GM19025 (cell line): ENCODE measurements around the gene NTF3.

ENCODE experiments used
- ATAC-seq: cut with Tn5 transposase; IDR thresholded peaks from one replicate; pipeline ENCODE4 v1.9.1; 2021; ENCODE audit warnings: mild to moderate bottlenecking, low read depth, moderate library complexity; ENCODE audit not compliant: unreplicated experiment

Gene NTF3

GRCh38 chr12:5430641-5431603 is 986 bp upstream of the NTF3 start:
- ATAC-seq, result no peak

GRCh38 chr12:5433081-5433844 is 1.4 kb downstream of the NTF3 start:
- no peak for ATAC-seq

DNA sequence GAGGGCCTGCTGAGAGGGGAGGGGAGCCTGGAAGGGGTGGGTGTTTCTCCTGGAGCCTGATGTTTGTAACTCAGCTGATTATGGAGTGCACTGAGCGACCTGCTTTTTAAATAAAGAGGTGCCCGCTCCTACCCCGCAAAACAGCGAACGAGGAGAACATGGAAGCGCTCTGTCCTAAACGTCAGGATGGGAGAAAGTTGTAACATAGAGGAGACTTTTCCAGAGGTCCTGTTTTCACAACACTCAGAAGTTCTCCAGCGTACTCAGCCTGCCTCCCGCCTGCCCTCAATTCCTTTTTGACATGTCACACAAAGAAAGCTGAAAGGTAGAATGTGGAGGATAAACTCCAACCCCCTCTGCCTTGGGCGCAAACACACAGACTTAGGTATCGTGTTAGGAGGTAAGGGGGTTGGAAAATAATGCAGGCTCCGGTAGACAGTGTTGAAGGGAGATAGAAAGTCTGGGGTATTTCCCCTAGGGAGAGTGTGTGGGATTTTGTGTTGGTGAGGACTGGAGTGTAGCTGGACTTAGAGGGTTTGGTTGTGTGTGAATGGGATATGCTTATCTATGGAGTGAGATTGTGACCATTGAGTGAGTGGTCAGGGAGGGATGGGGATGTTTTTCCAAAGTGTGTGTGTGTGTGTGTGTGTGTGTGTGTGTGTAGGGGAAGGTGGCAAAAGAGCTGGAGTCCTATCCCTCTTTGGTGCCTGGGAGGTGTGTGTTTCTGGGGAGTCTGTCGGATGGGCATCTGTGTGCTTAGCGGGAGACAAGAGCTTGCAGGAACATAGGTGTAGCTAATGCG is 2.1 kb downstream of the NTF3 start:
- ATAC-seq, result no peak

- no peak for ATAC-seq
Measured at GRCh38 chr12:5434647-5435560, 3.0 kb downstream of the NTF3 start.

GRCh38 chr12:5437182-5437583 is 5.3 kb downstream of the NTF3 start:
- ATAC-seq, result no peak

GRCh38 chr12:5437589-5437988 is 5.7 kb downstream of the NTF3 start:
- ATAC-seq, result no peak

DNA sequence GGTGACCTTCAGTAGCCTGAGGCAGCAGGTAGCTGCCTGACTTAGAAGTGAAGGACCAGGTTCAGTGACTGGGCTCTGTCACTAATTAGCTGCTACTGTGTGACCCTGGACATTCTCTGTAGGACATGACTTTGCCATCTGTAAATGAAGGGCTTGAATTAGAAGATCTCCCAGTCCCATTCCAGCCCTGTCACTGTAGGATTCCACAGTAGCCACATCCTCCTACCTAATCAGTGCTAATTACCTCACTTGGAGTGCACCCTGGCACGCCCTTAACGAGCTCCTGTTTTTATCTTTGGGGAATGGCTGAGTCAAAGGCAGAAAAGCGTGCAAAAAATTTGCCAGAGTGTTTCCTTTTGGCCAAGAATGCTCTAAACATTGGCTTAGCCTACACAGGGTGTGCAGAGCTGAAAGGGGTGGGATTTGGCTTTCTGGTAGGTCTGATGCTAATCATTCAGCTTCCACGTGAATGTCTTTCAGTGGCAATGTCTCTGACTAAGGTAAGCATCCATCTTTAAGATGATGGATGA is 6.8 kb downstream of the NTF3 start:
- ATAC-seq, result no peak

GRCh38 chr12:5439371-5439771 is 7.5 kb downstream of the NTF3 start:
- ATAC-seq, result no peak

DNA sequence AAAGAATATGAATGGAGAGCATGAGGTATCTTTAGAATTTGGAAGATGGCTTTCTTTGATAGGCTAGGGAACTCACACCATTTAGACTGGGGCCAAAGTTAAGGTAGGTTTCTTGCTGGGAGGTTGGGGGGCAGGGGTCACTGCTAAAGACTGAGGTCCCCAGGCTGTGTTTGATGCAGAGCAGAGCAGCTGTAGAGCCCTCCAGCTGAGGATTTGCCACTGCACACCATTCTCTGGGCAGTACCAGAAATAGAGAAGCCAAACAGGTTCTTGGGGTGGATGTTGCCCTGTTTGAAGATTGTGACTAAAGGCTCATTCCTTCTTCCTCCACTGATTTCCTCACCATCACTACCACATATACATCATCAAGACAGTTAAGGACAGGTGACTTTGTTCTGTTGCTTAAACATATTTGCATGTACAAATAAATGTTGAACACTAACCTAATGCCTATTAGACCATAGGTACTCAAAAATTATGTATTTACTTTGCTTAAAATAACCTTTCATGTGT is 7.9 kb downstream of the NTF3 start:
- no peak for ATAC-seq

- no peak for ATAC-seq
Measured at GRCh38 chr12:5440978-5441377, 9.1 kb downstream of the NTF3 start.

DNA sequence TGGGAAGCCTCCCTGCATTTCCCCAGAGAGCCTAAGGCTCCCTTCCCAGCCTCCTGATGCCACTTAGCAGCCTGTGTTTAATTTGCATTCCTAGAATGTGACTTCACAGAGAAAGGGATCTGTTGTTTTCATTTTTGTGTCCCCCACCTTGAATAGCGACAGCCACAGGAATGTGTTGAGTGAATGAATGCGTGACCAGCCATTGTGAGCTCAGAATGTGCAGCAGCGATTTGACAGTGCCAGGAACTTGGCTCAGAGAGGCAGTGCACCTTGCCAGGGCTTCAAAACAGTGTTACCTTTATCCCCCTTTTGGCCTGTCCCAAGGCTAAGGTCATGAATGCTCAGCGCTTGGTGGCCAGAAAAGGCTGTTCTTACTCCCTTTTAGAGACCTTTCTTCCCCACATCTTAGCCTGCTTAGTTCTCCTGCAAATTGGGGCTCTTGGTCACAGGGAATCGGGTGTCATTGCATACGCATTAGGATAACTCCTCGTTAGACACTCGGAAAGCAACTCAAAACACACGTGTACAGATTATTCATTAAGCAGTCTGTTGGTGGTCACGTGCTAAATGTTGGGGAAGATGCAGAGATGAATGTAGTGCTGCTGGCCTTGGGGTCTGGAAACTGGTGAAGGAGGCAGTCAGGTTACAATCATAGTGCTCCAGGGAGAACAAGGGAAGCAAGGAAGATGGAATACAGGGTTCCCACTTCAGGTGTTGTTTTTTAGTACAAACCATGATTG is 9.8 kb downstream of the NTF3 start:
- no peak for ATAC-seq

DNA sequence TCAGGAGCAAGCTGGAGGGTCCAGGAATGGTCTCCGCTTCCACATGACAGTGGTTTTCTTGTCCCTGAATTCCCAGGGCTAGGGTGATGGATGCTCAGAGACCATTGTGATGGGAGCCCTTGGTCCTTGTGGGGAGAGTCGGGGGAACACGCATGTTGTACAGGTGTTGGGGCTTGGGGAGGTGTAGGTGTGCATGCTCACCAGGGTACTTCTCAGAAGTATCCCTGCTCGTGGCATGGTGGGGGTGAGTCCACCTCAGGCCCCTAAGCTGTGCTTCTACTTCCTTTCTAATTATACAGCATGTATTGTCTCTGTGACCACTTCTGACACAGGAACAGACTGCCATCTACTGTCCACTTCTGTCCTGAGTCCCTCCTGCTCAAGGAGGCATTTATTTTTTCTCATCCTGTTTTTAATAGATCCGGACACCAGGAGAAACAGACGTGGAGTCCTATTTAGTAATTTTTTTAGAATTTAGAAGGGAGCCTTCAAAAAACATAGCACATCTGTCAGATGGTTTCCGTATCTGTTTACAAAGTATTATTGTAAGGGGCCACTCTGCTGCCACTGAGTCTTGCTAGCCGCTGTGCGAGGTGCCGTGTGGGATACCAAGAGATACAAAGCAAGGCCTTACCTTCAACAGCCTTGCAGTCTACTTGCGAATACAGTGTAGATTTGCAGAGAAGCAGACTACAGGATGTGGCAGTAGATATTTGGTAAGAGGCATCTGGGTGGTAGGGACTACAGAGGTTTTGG is 10.5 kb downstream of the NTF3 start:
- ATAC-seq, result no peak

GRCh38 chr12:5444520-5444919 is 12.6 kb downstream of the NTF3 start:
- ATAC-seq, result no peak

- no peak for ATAC-seq
Measured at GRCh38 chr12:5447320-5447719, 15.4 kb downstream of the NTF3 start.

GRCh38 chr12:5451251-5451650 is 19.3 kb downstream of the NTF3 start:
- ATAC-seq, result no peak

- ATAC-seq, result no peak
Measured at GRCh38 chr12:5452569-5452968, 20.7 kb downstream of the NTF3 start.

DNA sequence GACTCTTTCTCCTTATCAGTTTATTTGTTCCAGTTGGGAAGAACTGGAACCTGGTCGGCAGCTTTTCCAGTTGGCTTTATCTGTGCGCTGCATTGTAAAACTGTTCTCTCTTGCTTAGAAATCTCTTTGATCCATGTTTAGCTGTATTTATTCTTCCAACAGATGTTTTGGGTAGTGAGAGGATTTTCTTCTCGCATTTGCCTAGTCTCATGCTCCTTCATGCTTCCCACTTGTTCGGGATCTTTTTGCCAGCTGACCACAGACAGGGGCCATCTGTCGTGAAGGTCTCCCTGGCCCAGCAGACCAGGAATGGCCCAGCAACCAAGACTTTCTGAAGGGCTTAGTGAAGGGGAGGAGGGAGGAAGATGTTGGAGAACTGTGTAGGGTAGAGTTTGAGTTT is 21.6 kb downstream of the NTF3 start:
- ATAC-seq, result no peak

DNA sequence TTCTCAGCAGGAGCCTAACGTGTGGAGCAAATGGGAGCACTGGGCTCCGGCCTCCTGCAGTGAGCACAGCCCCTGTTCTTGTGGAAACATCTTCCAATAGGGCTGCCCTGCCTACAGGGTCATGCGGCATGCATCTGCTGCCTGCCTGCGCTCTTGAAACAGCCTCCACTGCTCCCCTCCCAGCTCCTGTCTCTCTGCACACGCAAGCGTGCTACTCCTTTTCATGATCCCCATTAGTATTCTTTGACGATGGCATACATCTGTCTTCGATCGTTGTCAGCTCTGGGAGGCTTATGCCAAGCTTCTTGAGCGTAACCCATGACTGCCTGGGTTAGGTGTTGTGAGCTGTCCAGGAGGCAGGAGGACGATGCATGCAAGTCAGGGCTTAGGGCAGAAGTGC is 23.1 kb downstream of the NTF3 start:
- no peak for ATAC-seq
